ENCODE measurements around the gene EFNA3.

The EFNA3 gene

DNA sequence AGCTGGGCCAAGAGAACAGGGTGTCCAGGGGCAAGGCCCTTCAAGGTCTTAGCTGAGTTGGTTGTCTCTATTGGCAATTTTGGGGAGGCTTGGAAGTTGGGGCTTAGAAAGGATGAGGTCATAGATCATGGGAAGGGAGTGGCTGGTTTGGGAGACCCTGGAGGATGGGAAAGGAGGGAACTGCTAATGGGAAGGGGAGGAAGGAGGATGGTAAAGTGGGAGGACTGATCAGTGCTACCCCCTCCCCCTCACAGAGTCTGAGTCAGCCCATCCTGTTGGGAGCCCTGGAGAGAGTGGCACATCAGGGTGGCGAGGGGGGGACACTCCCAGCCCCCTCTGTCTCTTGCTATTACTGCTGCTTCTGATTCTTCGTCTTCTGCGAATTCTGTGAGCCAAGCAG is 10.0 kb upstream of the EFNA3 start:
- H3K4me1 Mint-ChIP-seq (ENCODE audit: low read depth) = peaks cover 24% of the 10 kb centered on the region
- no peak for DNase-seq (ENCODE audit: low spot score)
- H3K9me3 Mint-ChIP-seq = no peaks in the 10 kb centered on the region
- H3K27ac Mint-ChIP-seq = no peak overlapping the region
- H3K36me3 Mint-ChIP-seq (ENCODE audit: low read depth) = peaks cover 10% of the 10 kb centered on the region
- no peak overlapping the region for H3K4me3 Mint-ChIP-seq
- peaks cover 3% of the 10 kb centered on the region for H3K27me3 Mint-ChIP-seq (ENCODE audit: low read depth)

DNA sequence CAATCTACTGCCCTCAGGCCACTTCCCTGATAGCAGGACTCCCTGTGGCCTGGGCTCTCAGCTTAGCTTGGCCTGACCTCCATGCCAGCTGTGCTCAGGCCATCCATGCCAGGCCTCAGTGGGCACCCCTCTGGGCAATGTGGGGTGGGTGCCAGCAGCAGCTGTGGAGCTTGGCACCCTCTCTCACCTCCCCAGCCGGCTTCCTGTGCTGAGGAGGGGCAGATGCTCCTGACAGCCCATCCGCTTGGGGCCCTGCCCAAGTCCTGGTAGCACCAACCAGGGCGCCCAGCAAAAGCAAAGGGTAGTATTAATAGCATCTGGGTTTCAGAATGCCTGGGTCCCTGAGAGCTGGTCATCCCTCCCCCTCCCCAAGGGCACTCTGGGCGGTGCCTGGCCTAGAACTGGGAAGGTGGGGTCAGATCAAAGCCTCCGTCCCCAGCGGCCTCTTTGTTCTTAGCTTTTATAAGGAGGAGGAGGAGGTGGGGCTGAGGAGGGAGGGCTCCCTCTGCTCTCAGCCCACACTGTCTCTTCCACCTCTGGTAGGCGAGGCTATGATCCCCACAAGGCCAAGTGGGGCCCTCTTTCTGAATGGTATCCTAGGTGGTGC is 9.0 kb upstream of the EFNA3 start:
- Mint-ChIP-seq H3K36me3 (ENCODE audit: low read depth) (peaks cover 10% of the 10 kb centered on the region), H3K9me3 (no peaks in the 10 kb centered on the region), H3K27ac (no peak overlapping the region), H3K4me1 (ENCODE audit: low read depth) (peaks cover 26% of the 10 kb centered on the region), H3K4me3 (no peak overlapping the region), H3K27me3 (ENCODE audit: low read depth) (peaks cover 3% of the 10 kb centered on the region)
- no peak for DNase-seq (ENCODE audit: low spot score)

DNA sequence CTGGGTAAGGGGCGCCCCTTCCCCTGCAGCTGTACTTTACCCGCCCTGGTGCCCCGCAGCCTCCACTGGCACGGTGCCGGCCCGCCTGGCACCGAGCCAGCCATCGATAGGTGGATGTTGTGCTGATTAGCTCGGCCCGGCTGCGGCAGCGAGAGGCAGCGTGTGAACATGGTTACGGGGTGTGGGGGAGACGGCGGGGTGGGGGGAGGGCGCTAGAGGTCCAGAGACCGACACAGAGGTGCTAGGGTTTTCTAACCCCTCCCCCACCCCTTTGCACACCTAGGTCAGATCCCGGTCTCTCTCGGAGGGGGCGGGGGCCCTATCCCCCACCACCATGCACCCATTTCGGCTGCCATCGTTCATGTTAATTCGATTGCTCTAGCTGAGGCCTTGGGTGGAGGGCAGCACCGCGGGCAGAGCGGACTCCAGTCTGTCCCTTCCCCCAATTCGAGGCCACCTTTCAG is 8.4 kb upstream of the EFNA3 start:
- Mint-ChIP-seq H3K4me1 (ENCODE audit: low read depth) (peaks cover 25% of the 10 kb centered on the region), H3K36me3 (ENCODE audit: low read depth) (peaks cover 10% of the 10 kb centered on the region), H3K4me3 (peak overlapping the region; percentile 29), H3K9me3 (no peaks in the 10 kb centered on the region), H3K27me3 (ENCODE audit: low read depth) (peaks cover 3% of the 10 kb centered on the region), H3K27ac (peak overlapping the region; percentile 20)
- DNase-seq (ENCODE audit: low spot score) = no peak

DNA sequence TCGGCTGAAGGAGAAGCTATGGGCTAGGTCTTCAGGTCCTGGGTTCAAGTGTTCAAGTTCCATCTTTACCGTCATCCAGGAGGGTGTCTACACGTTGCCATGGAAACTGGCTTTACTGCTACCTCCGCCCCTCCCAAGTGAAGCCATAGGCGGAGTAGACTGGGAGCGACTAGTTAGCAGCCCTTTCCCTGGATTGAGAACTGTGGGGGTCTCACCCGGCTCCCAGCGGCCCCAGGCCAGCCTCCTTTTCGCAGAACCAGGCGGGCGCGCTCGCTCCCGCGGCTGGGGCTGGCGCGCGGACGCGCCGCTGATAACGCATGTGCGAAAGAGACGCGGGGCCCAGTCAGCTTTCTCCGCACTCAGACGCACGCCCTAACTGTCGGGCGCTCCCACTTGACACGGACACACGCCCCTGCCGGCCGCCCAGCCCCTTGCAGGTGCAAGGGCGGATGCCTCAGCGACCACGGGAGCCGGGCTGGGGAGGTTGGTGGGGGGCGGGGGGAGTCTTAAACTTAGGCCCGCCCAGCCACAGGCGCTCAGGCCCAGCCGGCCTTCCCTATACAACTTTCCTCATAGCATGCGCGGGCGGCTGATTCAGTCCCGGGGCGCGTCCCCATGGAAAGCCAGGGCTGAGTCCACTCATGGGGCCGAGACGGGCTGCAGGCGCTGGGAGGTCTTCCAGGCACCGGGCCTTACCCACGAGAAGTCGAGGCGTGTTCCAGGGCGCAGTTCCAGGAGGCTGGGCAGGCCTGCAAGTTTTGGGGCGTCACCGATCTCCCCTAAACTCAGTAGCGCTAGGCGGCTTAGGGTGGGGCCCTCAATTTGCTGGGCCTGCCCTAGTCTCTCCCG is 7.7 kb upstream of the EFNA3 start:
- peak overlapping the region; percentile 20 for H3K27ac Mint-ChIP-seq
- no peaks in the 10 kb centered on the region for H3K9me3 Mint-ChIP-seq
- DNase-seq (ENCODE audit: low spot score) = peak; percentile 63
- H3K27me3 Mint-ChIP-seq (ENCODE audit: low read depth) = peaks cover 3% of the 10 kb centered on the region
- peaks cover 28% of the 10 kb centered on the region for H3K4me1 Mint-ChIP-seq (ENCODE audit: low read depth)
- peaks cover 10% of the 10 kb centered on the region for H3K36me3 Mint-ChIP-seq (ENCODE audit: low read depth)
- peak overlapping the region; percentile 29 for H3K4me3 Mint-ChIP-seq

GRCh38 chr1:155071701-155072100 is 6.9 kb upstream of the EFNA3 start:
- H3K4me3 Mint-ChIP-seq = peak overlapping the region; percentile 3

DNA sequence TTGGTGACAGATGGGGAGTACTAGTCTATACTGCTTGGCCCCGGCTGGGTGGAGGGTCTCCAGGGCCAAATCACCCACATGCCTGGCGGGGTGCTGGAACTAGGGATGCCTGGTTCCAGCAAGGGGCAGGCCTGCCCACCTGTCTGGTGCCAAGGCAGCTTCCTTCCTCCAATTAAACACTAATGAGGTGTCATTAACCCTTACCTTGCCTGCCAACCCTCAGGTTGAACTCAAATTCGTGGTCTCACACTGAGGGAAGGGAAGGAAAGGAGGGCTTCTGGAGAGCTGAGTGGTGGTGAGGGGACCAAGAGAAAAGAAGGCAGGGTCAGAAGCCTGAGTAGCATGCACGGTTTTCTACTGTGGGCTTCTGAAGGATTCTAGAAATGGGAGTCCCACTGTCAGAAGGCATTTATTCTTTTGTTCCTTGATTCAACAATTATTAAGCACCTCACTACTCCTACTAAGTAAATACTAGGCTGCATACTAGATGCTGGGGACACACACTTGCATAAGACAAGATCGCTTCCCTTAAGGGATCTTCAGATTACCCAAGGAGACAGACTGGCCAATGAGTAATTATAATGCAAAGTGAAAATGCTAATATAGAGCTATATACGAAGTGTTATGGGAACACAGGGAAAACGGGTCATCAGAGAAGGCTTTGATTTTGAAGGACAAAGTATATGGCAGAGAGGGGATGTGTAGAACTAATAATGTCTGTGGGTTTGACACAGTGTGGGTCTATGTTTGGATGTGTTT is 5.9 kb upstream of the EFNA3 start:
- no peak overlapping the region for H3K4me3 Mint-ChIP-seq
- H3K4me1 Mint-ChIP-seq (ENCODE audit: low read depth) = peaks cover 32% of the 10 kb centered on the region
- DNase-seq (ENCODE audit: low spot score) = no peak
- peaks cover 5% of the 10 kb centered on the region for H3K27me3 Mint-ChIP-seq (ENCODE audit: low read depth)
- H3K27ac Mint-ChIP-seq = no peak overlapping the region
- H3K36me3 Mint-ChIP-seq (ENCODE audit: low read depth) = peaks cover 8% of the 10 kb centered on the region
- H3K9me3 Mint-ChIP-seq = no peaks in the 10 kb centered on the region

More at GRCh38 chr1:155071701-155072100, 6.9 kb upstream of the EFNA3 start:
- H3K36me3 Mint-ChIP-seq (ENCODE audit: low read depth) = peaks cover 10% of the 10 kb centered on the region
- DNase-seq (ENCODE audit: low spot score) = no peak
- H3K9me3 Mint-ChIP-seq = no peaks in the 10 kb centered on the region
- peaks cover 32% of the 10 kb centered on the region for H3K4me1 Mint-ChIP-seq (ENCODE audit: low read depth)
- peaks cover 3% of the 10 kb centered on the region for H3K27me3 Mint-ChIP-seq (ENCODE audit: low read depth)
- H3K27ac Mint-ChIP-seq = peak overlapping the region; percentile 7

GRCh38 chr1:155073377-155074242 is 5.0 kb upstream of the EFNA3 start:
- peaks cover 5% of the 10 kb centered on the region for H3K36me3 Mint-ChIP-seq (ENCODE audit: low read depth)
- peaks cover 11% of the 10 kb centered on the region for H3K27me3 Mint-ChIP-seq (ENCODE audit: low read depth)
- peaks cover 34% of the 10 kb centered on the region for H3K4me1 Mint-ChIP-seq (ENCODE audit: low read depth)
- H3K27ac Mint-ChIP-seq = peak overlapping the region; percentile 7
- H3K9me3 Mint-ChIP-seq = no peaks in the 10 kb centered on the region
- no peak for DNase-seq (ENCODE audit: low spot score)
- peak overlapping the region; percentile 57 for H3K4me3 Mint-ChIP-seq

GRCh38 chr1:155075535-155075934 is 3.1 kb upstream of the EFNA3 start:
- Mint-ChIP-seq H3K9me3 (no peaks in the 10 kb centered on the region), H3K27ac (no peak overlapping the region), H3K4me3 (no peak overlapping the region), H3K27me3 (ENCODE audit: low read depth) (peaks cover 21% of the 10 kb centered on the region), H3K4me1 (ENCODE audit: low read depth) (peaks cover 38% of the 10 kb centered on the region), H3K36me3 (ENCODE audit: low read depth) (no peaks in the 10 kb centered on the region)
- DNase-seq (ENCODE audit: low spot score) = no peak

DNA sequence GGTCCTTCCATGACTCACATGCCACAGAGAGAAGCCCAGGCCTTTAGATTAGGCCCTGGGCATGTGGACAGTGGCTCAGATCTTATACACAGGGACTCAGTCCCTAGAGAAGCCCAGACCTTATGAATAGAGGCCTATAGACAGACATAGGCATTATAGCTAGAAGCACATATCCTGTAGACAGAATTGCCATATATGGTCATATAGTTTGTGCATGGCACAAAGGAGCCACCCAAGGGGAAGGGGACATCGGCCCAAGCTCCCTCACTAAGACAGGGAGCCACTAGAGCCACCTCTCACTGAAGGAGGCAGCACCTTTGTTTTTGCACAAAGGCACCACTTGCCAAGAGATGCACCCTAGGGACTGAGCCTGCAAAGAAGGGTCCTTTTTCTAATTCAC is 2.3 kb upstream of the EFNA3 start:
- Mint-ChIP-seq H3K9me3 (no peaks in the 10 kb centered on the region), H3K4me3 (no peak overlapping the region), H3K4me1 (ENCODE audit: low read depth) (peaks cover 40% of the 10 kb centered on the region), H3K36me3 (ENCODE audit: low read depth) (peaks cover under 1% of the 10 kb centered on the region), H3K27ac (no peak overlapping the region), H3K27me3 (ENCODE audit: low read depth) (peaks cover 25% of the 10 kb centered on the region)
- no peak for DNase-seq (ENCODE audit: low spot score)

DNA sequence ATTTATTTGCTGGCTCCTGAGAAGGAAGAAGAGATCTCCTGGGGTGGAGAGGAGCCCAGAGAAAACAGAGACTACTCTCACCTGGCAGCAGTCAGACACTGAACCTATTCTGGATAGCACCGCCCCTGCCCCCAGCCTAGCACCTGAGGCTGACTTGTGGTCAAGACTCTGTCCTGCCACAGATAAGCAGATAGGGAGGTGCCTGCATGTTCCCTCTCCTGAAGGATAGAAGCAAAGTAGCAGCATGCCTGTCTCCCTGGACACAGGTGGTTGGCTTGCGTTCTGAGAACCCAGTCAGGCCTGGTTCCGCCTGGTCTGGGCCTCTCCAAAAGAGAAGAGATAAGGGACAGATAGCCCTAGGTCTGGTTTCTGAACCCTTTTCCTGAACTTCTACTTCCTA is 1.3 kb upstream of the EFNA3 start:
- Mint-ChIP-seq H3K4me3 (no peak overlapping the region), H3K27me3 (ENCODE audit: low read depth) (peaks cover 30% of the 10 kb centered on the region), H3K27ac (no peak overlapping the region), H3K4me1 (ENCODE audit: low read depth) (peaks cover 42% of the 10 kb centered on the region), H3K9me3 (no peaks in the 10 kb centered on the region), H3K36me3 (ENCODE audit: low read depth) (peaks cover 2% of the 10 kb centered on the region)
- DNase-seq (ENCODE audit: low spot score) = no peak

DNA sequence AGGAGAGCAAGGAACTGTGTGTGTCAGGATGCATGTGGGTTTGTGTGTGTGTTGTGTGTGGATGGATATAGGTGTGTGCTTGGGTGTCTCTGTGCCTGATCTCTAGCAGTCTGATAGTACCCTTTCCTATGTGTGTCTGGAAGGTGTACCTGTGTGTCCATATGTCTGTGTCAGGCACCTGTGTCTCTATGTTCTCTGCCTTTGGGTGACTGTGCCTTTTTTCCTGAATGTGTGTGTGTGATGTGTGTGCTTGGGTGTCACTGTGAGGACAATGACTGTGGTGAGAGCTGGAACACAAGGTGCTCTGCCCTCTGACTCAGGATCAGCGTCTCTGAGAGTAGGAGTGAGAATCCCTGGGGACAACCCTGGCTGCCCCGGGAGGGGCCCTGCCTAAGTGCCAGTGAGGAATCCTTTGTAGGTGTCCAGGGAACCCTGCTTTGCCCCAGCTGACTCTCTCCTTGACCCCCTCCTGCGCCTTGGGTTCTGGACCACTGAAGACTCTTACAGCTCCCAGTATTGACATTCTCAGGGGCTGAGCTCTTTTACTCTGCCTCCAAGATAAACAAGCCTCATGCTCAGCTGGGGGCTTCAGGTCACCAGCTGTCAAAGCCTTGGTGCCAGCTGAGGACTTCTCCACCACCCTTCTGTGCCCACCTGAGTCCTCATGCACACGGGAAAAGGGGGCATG is 735 bp upstream of the EFNA3 start:
- Mint-ChIP-seq H3K4me3 (peak overlapping the region; percentile 18), H3K9me3 (no peaks in the 10 kb centered on the region), H3K36me3 (ENCODE audit: low read depth) (peaks cover 2% of the 10 kb centered on the region), H3K27ac (no peak overlapping the region), H3K4me1 (ENCODE audit: low read depth) (peaks cover 42% of the 10 kb centered on the region), H3K27me3 (ENCODE audit: low read depth) (peaks cover 35% of the 10 kb centered on the region)
- no peak for DNase-seq (ENCODE audit: low spot score)

GRCh38 chr1:155079210-155079486 is 511 bp downstream of the EFNA3 start:
- H3K27me3 Mint-ChIP-seq (ENCODE audit: low read depth) = peaks cover 47% of the 10 kb centered on the region
- H3K4me1 Mint-ChIP-seq (ENCODE audit: low read depth) = peaks cover 36% of the 10 kb centered on the region
- peaks cover 2% of the 10 kb centered on the region for H3K36me3 Mint-ChIP-seq (ENCODE audit: low read depth)
- no peak overlapping the region for H3K27ac Mint-ChIP-seq
- no peak for DNase-seq (ENCODE audit: low spot score)
- H3K9me3 Mint-ChIP-seq = no peaks in the 10 kb centered on the region
- peak overlapping the region; percentile 78 for H3K4me3 Mint-ChIP-seq
